WI38 (cell line): ENCODE results near the gene RAI14.

Experiments used
- H3K4me3 ChIP-seq: 2 replicates; pipeline ENCODE4 v1.5.1; 2011; ENCODE audit warnings: low read depth, mild to moderate bottlenecking, control low read depth, low read length
- TF ChIP-seq, protein P1 (sequence below): IDR thresholded peaks from 2 replicates; pipeline ENCODE4 v1.5.1; 2012; ENCODE audit warnings: low read depth, mild to moderate bottlenecking, control low read depth, low read length

Gene RAI14

DNA sequence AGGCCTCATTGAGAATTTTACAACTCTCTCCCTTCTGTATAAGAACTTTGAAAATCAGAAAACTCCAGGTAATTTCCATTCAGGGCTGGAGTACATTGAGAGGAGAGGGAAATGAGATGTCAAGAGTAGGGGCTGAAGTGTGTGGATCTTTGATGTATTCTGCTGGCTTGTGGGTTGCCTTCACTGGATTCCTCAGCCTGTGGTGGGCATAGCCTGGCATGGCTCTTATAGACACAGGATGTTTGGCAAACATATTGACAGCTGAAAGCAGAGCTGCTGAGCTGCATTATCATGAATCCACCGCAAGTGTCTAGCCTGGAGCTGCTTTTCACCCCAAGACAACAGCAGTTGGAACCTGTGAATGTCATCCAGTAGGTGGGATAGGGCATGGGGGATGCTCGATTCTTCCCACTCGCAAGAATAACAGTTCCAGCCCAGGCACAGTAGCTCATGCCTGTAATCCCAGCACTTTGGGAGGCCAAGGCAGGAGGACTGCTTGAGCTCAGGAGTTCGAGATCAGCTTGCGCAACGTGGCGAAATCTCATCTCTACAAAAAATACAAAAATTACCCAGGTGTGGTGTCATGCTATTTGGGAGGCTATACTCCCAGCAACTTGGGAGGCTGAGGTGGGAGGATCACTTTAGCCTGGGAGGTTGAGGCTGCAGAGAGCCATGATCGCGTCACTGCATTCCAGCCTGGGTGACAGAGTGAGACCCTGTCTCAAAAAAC, 146.9 kb downstream of the RAI14 start:
- no peak overlapping the region for H3K4me3 ChIP-seq
- TF ChIP-seq, protein P1, sequence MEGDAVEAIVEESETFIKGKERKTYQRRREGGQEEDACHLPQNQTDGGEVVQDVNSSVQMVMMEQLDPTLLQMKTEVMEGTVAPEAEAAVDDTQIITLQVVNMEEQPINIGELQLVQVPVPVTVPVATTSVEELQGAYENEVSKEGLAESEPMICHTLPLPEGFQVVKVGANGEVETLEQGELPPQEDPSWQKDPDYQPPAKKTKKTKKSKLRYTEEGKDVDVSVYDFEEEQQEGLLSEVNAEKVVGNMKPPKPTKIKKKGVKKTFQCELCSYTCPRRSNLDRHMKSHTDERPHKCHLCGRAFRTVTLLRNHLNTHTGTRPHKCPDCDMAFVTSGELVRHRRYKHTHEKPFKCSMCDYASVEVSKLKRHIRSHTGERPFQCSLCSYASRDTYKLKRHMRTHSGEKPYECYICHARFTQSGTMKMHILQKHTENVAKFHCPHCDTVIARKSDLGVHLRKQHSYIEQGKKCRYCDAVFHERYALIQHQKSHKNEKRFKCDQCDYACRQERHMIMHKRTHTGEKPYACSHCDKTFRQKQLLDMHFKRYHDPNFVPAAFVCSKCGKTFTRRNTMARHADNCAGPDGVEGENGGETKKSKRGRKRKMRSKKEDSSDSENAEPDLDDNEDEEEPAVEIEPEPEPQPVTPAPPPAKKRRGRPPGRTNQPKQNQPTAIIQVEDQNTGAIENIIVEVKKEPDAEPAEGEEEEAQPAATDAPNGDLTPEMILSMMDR: no peak

- H3K4me3 ChIP-seq: no peak overlapping the region
- TF ChIP-seq, protein P1: no peak
These were observed 148.0 kb downstream of the RAI14 start for GRCh38 chr5:34803974-34804732.

DNA sequence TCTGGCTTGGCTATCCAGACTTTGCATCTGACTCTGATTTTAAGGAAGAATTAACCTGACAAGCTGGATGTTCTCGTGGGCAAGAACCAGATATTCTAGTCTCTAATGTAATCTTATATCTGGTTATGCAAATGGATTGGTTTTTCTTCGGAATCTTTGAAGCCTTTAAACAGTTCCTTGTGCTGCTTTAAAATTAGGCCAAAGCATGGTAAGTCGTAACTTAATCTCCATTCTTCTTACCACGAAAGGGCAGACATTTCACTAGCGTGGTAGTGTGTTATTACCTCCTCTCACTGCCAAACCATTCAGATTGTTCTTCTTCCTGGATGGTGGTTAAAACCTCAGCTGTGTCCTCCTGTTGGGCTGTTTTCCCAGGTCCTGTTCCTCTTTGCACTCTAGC, 148.8 kb downstream of the RAI14 start:
- TF ChIP-seq, protein P1: no peak
- no peak overlapping the region for H3K4me3 ChIP-seq

GRCh38 chr5:34806532-34806931, 150.4 kb downstream of the RAI14 start:
- no peak overlapping the region for H3K4me3 ChIP-seq
- TF ChIP-seq, protein P1: no peak

- H3K4me3 ChIP-seq: no peak overlapping the region
- TF ChIP-seq, protein P1: no peak
These were observed 155.6 kb downstream of the RAI14 start for GRCh38 chr5:34811706-34812105.

GRCh38 chr5:34813509-34813908, 157.4 kb downstream of the RAI14 start:
- no peak overlapping the region for H3K4me3 ChIP-seq
- TF ChIP-seq, protein P1: no peak

DNA sequence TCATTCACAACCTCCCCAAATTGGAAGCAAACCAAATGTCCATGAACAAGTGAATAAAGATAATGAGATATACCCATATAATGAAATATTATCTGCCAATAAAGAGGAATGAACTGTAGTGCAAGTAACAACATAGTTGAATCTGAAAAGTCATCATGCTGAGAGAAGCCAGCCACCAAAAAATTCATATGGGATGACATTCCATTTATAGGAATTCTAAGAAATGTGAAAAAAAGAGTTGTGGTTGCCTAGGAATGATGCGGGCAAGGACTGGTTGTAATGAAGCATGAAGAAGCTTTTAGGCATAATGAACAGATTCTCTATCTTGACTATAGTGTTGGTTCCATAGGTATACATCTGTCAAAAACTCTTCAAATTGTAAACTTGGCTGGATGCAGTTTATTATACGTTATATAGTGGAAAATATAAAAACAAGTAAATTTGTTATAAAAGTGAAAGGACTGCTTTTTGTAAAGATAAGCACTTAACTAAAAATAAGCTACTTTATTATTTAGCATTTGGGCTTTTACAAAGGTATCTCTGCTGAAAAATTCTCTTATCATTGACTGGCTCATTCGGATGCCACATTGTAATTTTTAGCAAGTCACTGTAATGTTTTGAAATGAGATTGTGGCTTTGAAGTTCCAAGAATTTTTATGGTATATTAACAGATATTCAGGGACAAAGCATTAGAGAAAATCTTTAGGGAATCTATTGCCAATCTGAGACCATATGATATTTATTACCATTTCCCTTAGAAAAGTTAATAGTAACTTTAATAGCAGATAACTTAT, 161.6 kb downstream of the RAI14 start:
- TF ChIP-seq, protein P1: no peak
- H3K4me3 ChIP-seq: no peak overlapping the region
